ENCODE data around the gene AAMDC. TPM values are rescaled to one million over a fixed set of nuclear protein-coding genes. Genes with fewer than 3 reads are reported as not detected.

AAMDC gene
- total RNA-seq, 1 experiment from 2014 or later: 20.7 TPM

GRCh38 chr11:77806993-77807392 lies 14.0 kb upstream of the AAMDC start:
- Mint-ChIP-seq H3K4me3 (no peak overlapping the region), H3K27ac (no peak overlapping the region), H3K9me3 (no peaks in the 10 kb centered on the region), H3K27me3 (ENCODE audit: low read depth) (no peaks in the 10 kb centered on the region), H3K4me1 (peaks cover 2 to 8% of the 10 kb centered on the region in 2 experiments; a peak in 2 of 4 replicates), H3K36me3 (ENCODE audit: insufficient read depth in 1 of 3, low read depth in 3 of 3) (peaks cover 4 to 6% (median 5%) of the 10 kb centered on the region in 3 experiments; a peak in 6 of 7 replicates)
- no peak overlapping the region for H3K23ac ChIP-seq (ENCODE audit: insufficient read length, low read depth, low read length)
- H3K27ac ChIP-seq (ENCODE audit: insufficient read length, low read depth, low read length): no peak overlapping the region
- no peak overlapping the region for H3K14ac ChIP-seq (ENCODE audit: insufficient read depth, low read length)
- H2BK12ac ChIP-seq (ENCODE audit: insufficient read length, low read depth, low read length): no peak overlapping the region
- no peak overlapping the region for H3K4me2 ChIP-seq (ENCODE audit: insufficient read depth, insufficient read length, low read length)
- no peak overlapping the region for H2BK20ac ChIP-seq (ENCODE audit: low read depth, low read length, poor library complexity, severe bottlenecking)
- H2BK15ac ChIP-seq (ENCODE audit: low read depth, low read length): no peak overlapping the region
- no peaks in the 10 kb centered on the region for H3K4me1 ChIP-seq (ENCODE audit: insufficient read depth, low read length)
- H3K79me2 ChIP-seq (ENCODE audit: insufficient read depth, low read length): peaks cover 24% of the 10 kb centered on the region; the same call in 1 of the 2 replicates
- no peak for DNase-seq
- no peaks in the 10 kb centered on the region for H3K27me3 ChIP-seq (ENCODE audit: insufficient read depth, low read length)
- no peak overlapping the region for H4K5ac ChIP-seq (ENCODE audit: insufficient read length, low read depth, low read length)
- H4K20me1 ChIP-seq (ENCODE audit: control insufficient read depth, insufficient read depth, insufficient read length): no peaks in the 10 kb centered on the region
- H3K56ac ChIP-seq (ENCODE audit: insufficient read length, low read depth, low read length): no peak overlapping the region
- no peak overlapping the region for H2AK5ac ChIP-seq (ENCODE audit: insufficient read length, low read length)
- H3K9ac ChIP-seq (ENCODE audit: extremely low read depth, insufficient read length, low read length): no peak overlapping the region
- no peak overlapping the region for H2AFZ ChIP-seq (ENCODE audit: low read length)
- no peak overlapping the region for H3T11ph ChIP-seq (ENCODE audit: low read length)
- no peak overlapping the region for H2BK120ac ChIP-seq (ENCODE audit: low read depth, low read length, poor library complexity, severe bottlenecking)
- TF ChIP-seq CTCF (conservative IDR thresholded peaks at IDR 0.05): no peak
- H3K18ac ChIP-seq (ENCODE audit: insufficient read length, low read depth, low read length): no peak overlapping the region
- H3K23me2 ChIP-seq (ENCODE audit: insufficient read length, low read depth, low read length, poor library complexity, severe bottlenecking): no peaks in the 10 kb centered on the region
- H4K8ac ChIP-seq (replicated peaks; ENCODE audit: insufficient read length, low read depth, low read length): no peak overlapping the region
- no CpG with 5 or more reads among the region's 2 CpGs for WGBS (ENCODE audit: extremely low coverage, insufficient read length, low lambda C conversion rate)
- no peaks in the 10 kb centered on the region for H3K9me3 ChIP-seq (ENCODE audit: control insufficient read depth, low read depth, low read length)
- H3K79me1 ChIP-seq (ENCODE audit: insufficient read depth, low read depth, low read length, poor library complexity, severe bottlenecking): no peaks in the 10 kb centered on the region
- H2BK5ac ChIP-seq (ENCODE audit: insufficient read length, low read length): no peak overlapping the region
- H4K91ac ChIP-seq (ENCODE audit: insufficient read length, low read depth, low read length): no peak overlapping the region
- no peak overlapping the region for H3K4ac ChIP-seq (ENCODE audit: low read depth, low read length)

Measured in H9 (cell line).